H9 (cell line): ENCODE measurements around the gene FLCN. TPM values are rescaled to one million over a fixed set of nuclear protein-coding genes. Genes with fewer than 3 reads are reported as not detected.
A peak's percentile ranks its signal among the peaks of the same experiment; 100 is the strongest.

Experiments
- DNase-seq: peaks from one replicate; pipeline ENCODE4 v3.0.0-alpha.2; 2017
- H2AFZ ChIP-seq: one replicate; pipeline ENCODE4 v1.6.1; 2013; ENCODE audit warnings: mild to moderate bottlenecking, low read length, control low read depth, moderate library complexity
- H2AK5ac ChIP-seq: 2 replicates; pipeline ENCODE4 v1.6.1; 2013; ENCODE audit warnings: low read length, control low read depth, mixed read lengths; ENCODE audit not compliant: insufficient read length
- H2BK120ac ChIP-seq: one replicate; pipeline ENCODE4 v1.6.1; 2013; ENCODE audit warnings: low read depth, mild to moderate bottlenecking, low read length, control low read depth, inconsistent platforms; ENCODE audit not compliant: poor library complexity, severe bottlenecking
- H2BK12ac ChIP-seq: 2 replicates; pipeline ENCODE4 v1.6.1; 2013; ENCODE audit warnings: low read length, control low read depth, mixed read lengths, low read depth; ENCODE audit not compliant: insufficient read length
- H2BK15ac ChIP-seq: 2 replicates; pipeline ENCODE4 v1.6.1; 2013; ENCODE audit warnings: low read depth, low read length, control low read depth
- H2BK20ac ChIP-seq: one replicate; pipeline ENCODE4 v1.6.1; 2013; ENCODE audit warnings: low read depth, mild to moderate bottlenecking, low read length, control low read depth, inconsistent platforms; ENCODE audit not compliant: poor library complexity, severe bottlenecking
- H2BK5ac ChIP-seq: 2 replicates; pipeline ENCODE4 v1.6.1; 2013; ENCODE audit warnings: low read length, control low read depth, mixed read lengths; ENCODE audit not compliant: insufficient read length
- H3K14ac ChIP-seq: 2 replicates; pipeline ENCODE4 v1.6.1; 2013; ENCODE audit warnings: low read length, control low read depth; ENCODE audit not compliant: insufficient read depth
- H3K18ac ChIP-seq: 2 replicates; pipeline ENCODE4 v1.6.1; 2013; ENCODE audit warnings: low read depth, mild to moderate bottlenecking, mixed read lengths, low read length, control low read depth; ENCODE audit not compliant: insufficient read length
- H3K23ac ChIP-seq: 2 replicates; pipeline ENCODE4 v1.6.1; 2013; ENCODE audit warnings: low read length, control low read depth, mixed read lengths, low read depth; ENCODE audit not compliant: insufficient read length
- H3K23me2 ChIP-seq: 2 replicates; pipeline ENCODE4 v1.6.1; 2013; ENCODE audit warnings: low read depth, mild to moderate bottlenecking, mixed read lengths, low read length, control low read depth; ENCODE audit not compliant: insufficient read length, poor library complexity, severe bottlenecking
- H3K27ac ChIP-seq: 2 replicates; pipeline ENCODE4 v1.5.1; 2013; ENCODE audit warnings: low read length, control low read depth, mixed read lengths, low read depth; ENCODE audit not compliant: insufficient read length
- H3K27me3 ChIP-seq: 2 replicates; pipeline ENCODE4 v1.6.1; 2013; ENCODE audit warnings: low read length, control low read depth, inconsistent platforms; ENCODE audit not compliant: insufficient read depth
- H3K4ac ChIP-seq: 2 replicates; pipeline ENCODE4 v1.6.1; 2013; ENCODE audit warnings: low read depth, mild to moderate bottlenecking, control low read depth, inconsistent platforms, low read length, moderate library complexity
- H3K4me1 ChIP-seq: 2 replicates; pipeline ENCODE4 v1.6.1; 2013; ENCODE audit warnings: low read length, control low read depth, inconsistent platforms; ENCODE audit not compliant: insufficient read depth
- H3K4me2 ChIP-seq: 2 replicates; pipeline ENCODE4 v1.6.1; 2013; ENCODE audit warnings: low read length, control low read depth, mixed read lengths; ENCODE audit not compliant: insufficient read length, insufficient read depth
- H3K56ac ChIP-seq: 2 replicates; pipeline ENCODE4 v1.6.1; 2013; ENCODE audit warnings: low read depth, mild to moderate bottlenecking, mixed read lengths, low read length, control low read depth; ENCODE audit not compliant: insufficient read length
- H3K79me1 ChIP-seq: 2 replicates; pipeline ENCODE4 v1.6.1; 2013; ENCODE audit warnings: low read depth, mild to moderate bottlenecking, moderate library complexity, low read length, control low read depth, inconsistent platforms; ENCODE audit not compliant: insufficient read depth, poor library complexity, severe bottlenecking
- H3K79me2 ChIP-seq: 2 replicates; pipeline ENCODE4 v1.6.1; 2013; ENCODE audit warnings: low read length, control low read depth, inconsistent platforms; ENCODE audit not compliant: insufficient read depth
- H3K9ac ChIP-seq: 2 replicates; pipeline ENCODE4 v1.6.1; 2013; ENCODE audit warnings: low read length, control low read depth, mixed read lengths; ENCODE audit not compliant: insufficient read length; ENCODE audit errors: extremely low read depth
- H3K9me3 ChIP-seq: one replicate; pipeline ENCODE4 v1.6.1; 2013; ENCODE audit warnings: low read depth, low read length, inconsistent platforms; ENCODE audit not compliant: control insufficient read depth
- H3T11ph ChIP-seq: one replicate; pipeline ENCODE4 v1.6.1; 2013; ENCODE audit warnings: mild to moderate bottlenecking, low read length, control low read depth, inconsistent platforms
- H4K20me1 ChIP-seq: one replicate; pipeline ENCODE4 v1.6.1; 2013; ENCODE audit not compliant: control insufficient read depth, insufficient read length, insufficient read depth
- H4K5ac ChIP-seq: 2 replicates; pipeline ENCODE4 v1.6.1; 2013; ENCODE audit warnings: low read depth, mild to moderate bottlenecking, mixed read lengths, low read length, control low read depth; ENCODE audit not compliant: insufficient read length
- H4K8ac ChIP-seq: replicated peaks from 2 replicates; pipeline ENCODE4 v1.6.1; 2013; ENCODE audit warnings: low read length, control low read depth, mixed read lengths, low read depth; ENCODE audit not compliant: insufficient read length
- H4K91ac ChIP-seq: 2 replicates; pipeline ENCODE4 v1.6.1; 2013; ENCODE audit warnings: low read depth, mild to moderate bottlenecking, moderate library complexity, mixed read lengths, low read length, control low read depth; ENCODE audit not compliant: insufficient read length
- H3K27ac Mint-ChIP-seq, 3 experiments: 2 replicates in 2 of 3; 3 replicates in 1 of 3; pipeline ENCODE4 v1.8.0; 2020 to 2021; ENCODE audit warnings: mixed read lengths in 3 of 3, mild to moderate bottlenecking in 1 of 3, moderate library complexity in 1 of 3
- H3K27me3 Mint-ChIP-seq: 2 replicates; pipeline ENCODE4 v1.8.0; 2021; ENCODE audit warnings: low read depth, mild to moderate bottlenecking, moderate library complexity, mixed read lengths
- H3K36me3 Mint-ChIP-seq, 3 experiments: 2 replicates in 2 of 3; 3 replicates in 1 of 3; pipeline ENCODE4 v1.8.0; 2020 to 2021; ENCODE audit warnings: low read depth in 3 of 3, mixed read lengths in 3 of 3; ENCODE audit not compliant: insufficient read depth in 1 of 3
- H3K4me1 Mint-ChIP-seq, 2 experiments: 2 replicates each; pipeline ENCODE4 v1.8.0; 2020; ENCODE audit warnings: mixed read lengths in 2 of 2
- H3K4me3 Mint-ChIP-seq, 2 experiments: 2 replicates in 1 of 2; 3 replicates in 1 of 2; pipeline ENCODE4 v1.8.0; 2020 to 2021; ENCODE audit warnings: mild to moderate bottlenecking in 2 of 2, mixed read lengths in 2 of 2, moderate library complexity in 1 of 2
- H3K9me3 Mint-ChIP-seq, 2 experiments: 2 replicates in 1 of 2; 3 replicates in 1 of 2; pipeline ENCODE4 v1.8.0; 2020; ENCODE audit warnings: mild to moderate bottlenecking in 2 of 2, mixed read lengths in 2 of 2, moderate library complexity in 1 of 2
- CTCF ChIP-seq: fragments of 200-600 bp; sonication (generic); conservative IDR thresholded peaks from 3 replicates; pipeline ENCODE4 v1.8.0; 2021; ENCODE audit warnings: antibody characterized with exemption, mild to moderate bottlenecking
- WGBS: extraction: QIAGEN DNeasy Blood & Tissue Kit; methylation state at CpG from one replicate; pipeline ENCODE4 v1.1.7; 2013; ENCODE audit warnings: missing lambda C conversion rate, low lambda C conversion rate, mixed read lengths; ENCODE audit not compliant: insufficient read length; ENCODE audit errors: extremely low coverage; 5-methylcytosine and 5-hydroxymethylcytosine counted together
- total RNA-seq: library from RNA; stranded (reverse); gene quantifications from 2 replicates; pipeline ENCODE4 v1.2.1, GENCODE V29; 2021

The FLCN gene
- total RNA-seq, 1 experiment from 2014 or later, result 33.3 TPM

GRCh38 chr17:17177176-17177575, 59.8 kb downstream of the FLCN start:
- Histone ChIP-seq H2BK20ac (no peak overlapping the region), H4K91ac (no peak overlapping the region), H3K23ac (no peak overlapping the region), H3K27ac (no peak overlapping the region), H2BK15ac (no peak overlapping the region), H3K79me2 (no peaks in the 10 kb centered on the region), H4K8ac (no peak overlapping the region), H3K18ac (no peak overlapping the region), H3K4ac (no peak overlapping the region), H3K14ac (no peak overlapping the region), H3T11ph (no peak overlapping the region), H2BK5ac (no peak overlapping the region), H3K79me1 (no peaks in the 10 kb centered on the region), H3K9ac (no peak overlapping the region), H2BK120ac (no peak overlapping the region), H2BK12ac (no peak overlapping the region), H3K4me1 (no peaks in the 10 kb centered on the region), H3K4me2 (no peak overlapping the region), H3K27me3 (no peaks in the 10 kb centered on the region), H3K23me2 (no peaks in the 10 kb centered on the region), H4K5ac (no peak overlapping the region), H3K56ac (no peak overlapping the region), H2AFZ (no peak overlapping the region), H2AK5ac (no peak overlapping the region), H3K9me3 (no peaks in the 10 kb centered on the region), H4K20me1 (no peaks in the 10 kb centered on the region)
- H3K27ac Mint-ChIP-seq, result peak overlapping the region in 1 of 3 experiments; percentile 44; a peak in 1 of 7 replicates
- WGBS, result no CpG with 5 or more reads among the region's 12 CpGs
- peaks cover 29 to 77% (median 63%) of the 10 kb centered on the region in 3 experiments; a peak in 6 of 7 replicates for H3K36me3 Mint-ChIP-seq
- no peak for DNase-seq
- no peaks in the 10 kb centered on the region for H3K9me3 Mint-ChIP-seq
- no peak overlapping the region for H3K4me3 Mint-ChIP-seq
- no peaks in the 10 kb centered on the region for H3K27me3 Mint-ChIP-seq
- TF ChIP-seq CTCF, result no peak
- H3K4me1 Mint-ChIP-seq, result peaks cover 2 to 4% of the 10 kb centered on the region in 2 experiments; a peak in 2 of 4 replicates
